Uterus (tissue), 4 donors: ENCODE measurements around the gene LETMD1. TPM values are rescaled to one million over a fixed set of nuclear protein-coding genes. Genes with fewer than 3 reads are reported as not detected.

ENCODE experiments used
- DNase-seq, 2 donors: peaks; one replicate each; pipeline ENCODE4 v3.0.0-alpha.2; 2019 to 2020
- H3K27ac ChIP-seq, 2 donors: fragments of 200-600 bp; sonication (generic); 1 replicate in 1 of 2; 2 replicates in 1 of 2; pipeline ENCODE4 v1.5.1; 2016 to 2018
- H3K27me3 ChIP-seq, 2 donors: fragments of 200-600 bp; sonication (generic); one replicate each; pipeline ENCODE4 v1.5.1; 2018 to 2019; ENCODE audit warnings: control low read depth in 1 of 2
- H3K36me3 ChIP-seq, 2 donors: fragments of 200-600 bp; sonication (generic); one replicate each; pipeline ENCODE4 v1.5.1; 2019; ENCODE audit warnings: control low read depth in 1 of 2
- H3K4me1 ChIP-seq, 2 donors: fragments of 200-600 bp; sonication (generic); one replicate each; pipeline ENCODE4 v1.5.1; 2018 to 2019; ENCODE audit warnings: control low read depth in 1 of 2
- H3K4me3 ChIP-seq, 2 donors: fragments of 200-600 bp; sonication (generic); 1 replicate in 1 of 2; 2 replicates in 1 of 2; pipeline ENCODE4 v1.5.1; 2018 to 2019; ENCODE audit warnings: mild to moderate bottlenecking in 1 of 2
- H3K9me3 ChIP-seq, 2 donors: fragments of 200-600 bp; sonication (generic); one replicate each; pipeline ENCODE4 v1.5.1; 2019; ENCODE audit warnings: control low read depth in 1 of 2
- CTCF ChIP-seq, 4 experiments: fragments of 200-600 bp in 2 of 4; fragments of 450-650 bp in 2 of 4; sonication (generic) in 2 of 4; IDR thresholded peaks; one replicate each; pipeline ENCODE4 v1.5.1; 2016 to 2019; ENCODE audit warnings: antibody characterized with exemption in 4 of 4, mild to moderate bottlenecking in 2 of 4, moderate library complexity in 1 of 4
- POLR2A ChIP-seq, 2 donors: fragments of 450-650 bp; IDR thresholded peaks; one replicate each; pipeline ENCODE4 v1.6.1; 2016; ENCODE audit warnings: antibody characterized with exemption in 2 of 2, mild to moderate bottlenecking in 1 of 2, moderate library complexity in 1 of 2
- intact Hi-C: fragments of 100-400 bp; cut with DNase I; formaldehyde crosslinking; loops from one replicate; pipeline ENCODE4 v1.15.1; 2023; ENCODE audit warnings: low total_unique reads
- total RNA-seq, 4 donors: library from RNA; depleted of rRNA in 3 of 4; stranded (reverse); fragments of >200 nt in 3 of 4; gene quantifications; one replicate each; pipeline versions ENCODE4 v1.1.0 to v1.2.4, GENCODE V29; 2014 to 2023
- donor health status: DM: yes; HTN: yes; CAD: no.

LETMD1 gene
- total RNA-seq, 4 donors from 2014 or later, result 45.9 to 81.5 (median 61.5) TPM

- Histone ChIP-seq H3K9me3 (no peaks in the 10 kb centered on the region), H3K36me3 (no peaks in the 10 kb centered on the region), H3K4me3 (no peak overlapping the region), H3K4me1 (no peaks in the 10 kb centered on the region), H3K27ac (no peak overlapping the region), H3K27me3 (no peaks in the 10 kb centered on the region)
- TF ChIP-seq POLR2A (IDR thresholded peaks at IDR 0.05), result no peak
- no peak for DNase-seq
- intact Hi-C loops, result no loop called here
Measured at GRCh38 chr12:51055060-51055459, 6.9 kb downstream of the LETMD1 start.

- H3K9me3 ChIP-seq, result no peaks in the 10 kb centered on the region
- H3K4me3 ChIP-seq, result no peak overlapping the region
- no peaks in the 10 kb centered on the region for H3K27me3 ChIP-seq
- intact Hi-C loops, result no loop called here
- no peaks in the 10 kb centered on the region for H3K36me3 ChIP-seq
- TF ChIP-seq POLR2A (IDR thresholded peaks at IDR 0.05) (no peak), CTCF (IDR thresholded peaks at IDR 0.05) (no peak)
- no peak overlapping the region for H3K27ac ChIP-seq
- no peaks in the 10 kb centered on the region for H3K4me1 ChIP-seq
- peak in 1 of 2 donors; percentile 26 for DNase-seq
Measured at GRCh38 chr12:51056242-51056641, 8.1 kb downstream of the LETMD1 start.

- H3K27me3 ChIP-seq, result no peaks in the 10 kb centered on the region
- H3K4me1 ChIP-seq, result no peaks in the 10 kb centered on the region
- DNase-seq, result no peak
- H3K4me3 ChIP-seq, result no peak overlapping the region
- no peak for TF ChIP-seq POLR2A (IDR thresholded peaks at IDR 0.05)
- TF ChIP-seq CTCF (IDR thresholded peaks at IDR 0.05), result no peak
- H3K36me3 ChIP-seq, result no peaks in the 10 kb centered on the region
- no peaks in the 10 kb centered on the region for H3K9me3 ChIP-seq
- intact Hi-C loops, result no loop called here
- no peak overlapping the region for H3K27ac ChIP-seq
Measured at GRCh38 chr12:51059086-51059485, 11.0 kb downstream of the LETMD1 start.

GRCh38 chr12:51062631-51063397, 14.7 kb downstream of the LETMD1 start:
- Histone ChIP-seq H3K27ac (no peak overlapping the region), H3K9me3 (no peaks in the 10 kb centered on the region), H3K36me3 (no peaks in the 10 kb centered on the region), H3K27me3 (no peaks in the 10 kb centered on the region), H3K4me3 (no peak overlapping the region), H3K4me1 (no peaks in the 10 kb centered on the region)
- DNase-seq, result no peak
- intact Hi-C loops, result no loop called here
- TF ChIP-seq CTCF (IDR thresholded peaks at IDR 0.05) (no peak), POLR2A (IDR thresholded peaks at IDR 0.05) (no peak)

GRCh38 chr12:51065530-51065929, 17.4 kb downstream of the LETMD1 start:
- intact Hi-C loops, result no loop called here
- Histone ChIP-seq H3K4me1 (no peaks in the 10 kb centered on the region), H3K27me3 (no peaks in the 10 kb centered on the region), H3K4me3 (no peak overlapping the region), H3K9me3 (no peaks in the 10 kb centered on the region), H3K36me3 (no peaks in the 10 kb centered on the region), H3K27ac (no peak overlapping the region)
- no peak for DNase-seq
- TF ChIP-seq POLR2A (IDR thresholded peaks at IDR 0.05) (no peak), CTCF (IDR thresholded peaks at IDR 0.05) (no peak)
